Renal cortex interstitium (tissue), 15 donors: ENCODE measurements around the gene GADD45B. TPM values are rescaled to one million over a fixed set of nuclear protein-coding genes. Genes with fewer than 3 reads are reported as not detected.

Experiments used
- DNase-seq, 11 donors: peaks; one replicate each; pipeline ENCODE4 v3.0.0-alpha.2; 2013; ENCODE audit warnings: low read depth in 9 of 11, low spot score in 4 of 11; ENCODE audit errors: extremely low read depth in 1 of 11
- long read RNA-seq, 16 experiments: transcript quantifications; one replicate each; lab custom pipeline, GENCODE V29; 2026
- polyA plus RNA-seq, 3 donors: library from polyadenylated mRNA; unstranded; fragments of 120-200 nt; gene quantifications; one replicate each; pipeline ENCODE4 v1.2.1, GENCODE V29; 2013; ENCODE audit not compliant: insufficient read length in 3 of 3

Gene GADD45B
- 10 to 100 TPM; 11.2 to 16.2 (median 11.3) TPM for polyA plus RNA-seq
- long read RNA-seq, donor 1, partial matches to known transcripts = 13 of 20 reads
- long read RNA-seq, donor 1, other reads (novel, unspliced or antisense) = 0 of 20 reads
- long read RNA-seq, donor 2, transcript GADD45B-201 (4 exons, 1,373 nt) = major isoform, 6 of 7 reads
- long read RNA-seq, donor 2, partial matches to known transcripts = 0 of 7 reads
- long read RNA-seq, donor 2, other reads (novel, unspliced or antisense) = 0 of 7 reads
- long read RNA-seq, donor 3, transcript GADD45B-201 (4 exons, 1,373 nt) = major isoform, 10 of 12 reads
- long read RNA-seq, donor 3, partial matches to known transcripts = 0 of 12 reads
- long read RNA-seq, donor 3, other reads (novel, unspliced or antisense) = 0 of 12 reads
- long read RNA-seq, donor 4, transcript GADD45B-201 (4 exons, 1,373 nt) = major isoform, 5 of 5 reads
- long read RNA-seq, donor 4, partial matches to known transcripts = 0 of 5 reads
- long read RNA-seq, donor 4, other reads (novel, unspliced or antisense) = 0 of 5 reads
- long read RNA-seq, donor 5 = 0 reads
- long read RNA-seq, donor 6, transcript GADD45B-201 (4 exons, 1,373 nt) = major isoform, 5 of 16 reads
- long read RNA-seq, donor 6, partial matches to known transcripts = 9 of 16 reads
- long read RNA-seq, donor 6, other reads (novel, unspliced or antisense) = 0 of 16 reads
- long read RNA-seq, donor 7, partial matches to known transcripts = 0 of 4 reads
- long read RNA-seq, donor 7, other reads (novel, unspliced or antisense) = 0 of 4 reads
- long read RNA-seq, donor 8 = 0 reads
- long read RNA-seq, donor 9, transcript GADD45B-201 (4 exons, 1,373 nt) = major isoform, 8 of 9 reads
- long read RNA-seq, donor 9, partial matches to known transcripts = 0 of 9 reads
- long read RNA-seq, donor 9, other reads (novel, unspliced or antisense) = 0 of 9 reads
- long read RNA-seq, donor 10, transcript GADD45B-201 (4 exons, 1,373 nt) = major isoform, 6 of 8 reads
- long read RNA-seq, donor 10, partial matches to known transcripts = 0 of 8 reads
- long read RNA-seq, donor 10, other reads (novel, unspliced or antisense) = 0 of 8 reads
- long read RNA-seq, donor 11, transcript GADD45B-201 (4 exons, 1,373 nt) = major isoform, 7 of 7 reads
- long read RNA-seq, donor 11, partial matches to known transcripts = 0 of 7 reads
- long read RNA-seq, donor 11, other reads (novel, unspliced or antisense) = 0 of 7 reads
- long read RNA-seq, donor 12, transcript GADD45B-201 (4 exons, 1,373 nt) = major isoform, 7 of 9 reads
- long read RNA-seq, donor 12, partial matches to known transcripts = 0 of 9 reads
- long read RNA-seq, donor 12, other reads (novel, unspliced or antisense) = 0 of 9 reads
- long read RNA-seq, donor 13 = 0 reads
- long read RNA-seq, donor 14, transcript GADD45B-201 (4 exons, 1,373 nt) = major isoform, 7 of 17 reads
- long read RNA-seq, donor 14, partial matches to known transcripts = 9 of 17 reads
- long read RNA-seq, donor 14, other reads (novel, unspliced or antisense) = 0 of 17 reads
- long read RNA-seq, donor 15, transcript GADD45B-201 (4 exons, 1,373 nt) = major isoform, 5 of 5 reads
- long read RNA-seq, donor 15, partial matches to known transcripts = 0 of 5 reads
- long read RNA-seq, donor 15, other reads (novel, unspliced or antisense) = 0 of 5 reads
- long read RNA-seq, donor 16, transcript GADD45B-201 (4 exons, 1,373 nt) = major isoform, 14 of 15 reads
- long read RNA-seq, donor 16, partial matches to known transcripts = 0 of 15 reads
- long read RNA-seq, donor 16, other reads (novel, unspliced or antisense) = 0 of 15 reads

DNA sequence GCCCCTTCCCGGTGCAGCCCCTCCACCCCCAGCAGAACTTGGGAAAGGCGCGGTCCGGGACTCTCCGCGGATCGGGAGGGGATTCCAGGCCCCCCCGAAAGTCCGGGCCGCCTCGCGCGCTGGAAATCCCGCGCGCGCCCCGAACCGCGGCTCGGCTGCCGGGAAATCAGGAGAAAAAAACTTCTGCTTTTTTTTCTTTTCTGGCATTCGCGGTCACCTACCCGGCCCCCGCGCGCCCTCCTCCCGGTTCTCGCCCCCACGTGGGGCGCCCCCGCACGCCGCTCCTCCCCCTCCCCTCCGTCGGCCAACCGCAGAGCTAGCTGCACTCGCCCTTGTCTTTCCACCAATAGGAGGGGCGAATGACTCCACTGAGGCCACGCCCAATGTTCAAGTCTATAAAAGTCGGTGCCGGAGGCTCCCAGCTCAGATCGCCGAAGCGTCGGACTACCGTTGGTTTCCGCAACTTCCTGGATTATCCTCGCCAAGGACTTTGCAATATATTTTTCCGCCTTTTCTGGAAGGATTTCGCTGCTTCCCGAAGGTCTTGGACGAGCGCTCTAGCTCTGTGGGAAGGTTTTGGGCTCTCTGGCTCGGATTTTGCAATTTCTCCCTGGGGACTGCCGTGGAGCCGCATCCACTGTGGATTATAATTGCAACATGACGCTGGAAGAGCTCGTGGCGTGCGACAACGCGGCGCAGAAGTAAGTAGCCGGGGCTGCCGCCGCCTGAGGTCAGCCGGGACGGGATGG is at the start of gene GADD45B:
Gene GADD45B (plus strand): TSS at position 426 of the 749 bp plus-strand sequence. CDS start 232 bp downstream, at position 658.
- DNase-seq = peak; percentile 93 to 98 (median 96)

- no peak for DNase-seq
Measured at GRCh38 chr19:2426611-2427428, 49.1 kb upstream of the GADD45B start.

- peak; percentile 92 to 100 (median 97) for DNase-seq
Measured at GRCh38 chr19:2427429-2428320, 48.3 kb upstream of the GADD45B start, which contains the start of gene TIMM13. TIMM13 (minus strand) TSS chr19:2427586; CDS start chr19:2427533, 53 bp downstream.

GRCh38 chr19:2428321-2428690 is 47.6 kb upstream of the GADD45B start:
- DNase-seq = no peak

DNA sequence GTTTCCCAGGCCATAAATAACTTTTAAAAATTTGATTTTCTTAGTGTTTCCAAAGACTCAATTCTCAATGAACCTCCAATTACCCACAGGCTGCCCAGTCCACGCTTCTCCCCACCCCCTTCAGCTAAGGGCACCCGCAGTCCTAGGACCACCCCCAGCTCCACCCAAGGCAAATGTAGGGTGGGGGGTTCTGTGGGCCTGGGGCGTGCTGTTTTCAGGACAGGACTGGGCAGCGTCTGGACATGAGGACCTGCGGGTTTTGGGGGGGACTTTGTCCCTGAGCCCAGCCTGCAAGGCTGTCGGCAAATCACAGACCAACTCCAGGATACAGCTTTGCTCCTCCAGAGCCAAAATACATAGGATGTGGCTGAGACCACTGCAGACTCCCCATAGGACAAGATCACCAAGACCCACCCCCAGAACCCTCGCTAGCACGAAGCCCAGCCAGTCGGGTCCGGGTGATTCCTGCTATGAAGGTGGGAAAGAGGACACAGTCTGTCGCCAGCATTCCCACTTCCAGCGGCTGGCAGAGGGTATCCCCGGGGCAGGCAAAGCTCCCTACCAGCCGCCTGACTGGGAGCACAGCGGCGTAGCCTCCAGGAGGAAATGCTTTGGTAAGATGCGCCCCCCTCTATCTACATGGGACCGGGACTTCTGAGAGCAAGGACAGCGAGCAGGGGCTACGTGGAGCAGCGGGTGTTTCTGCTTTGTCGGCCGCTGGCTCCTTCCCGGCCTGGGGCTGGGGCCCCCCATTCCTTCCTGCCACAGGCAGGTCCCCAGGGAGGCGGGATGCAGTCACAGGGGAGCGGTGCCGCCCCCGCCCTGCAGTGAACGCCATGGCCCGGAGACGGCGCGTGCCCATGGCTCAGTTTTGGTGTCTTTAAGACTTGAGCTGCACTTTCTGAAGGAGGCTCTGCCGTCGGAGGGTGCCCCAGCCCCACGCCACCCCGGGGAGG is 46.9 kb upstream of the GADD45B start:
- no peak for DNase-seq

DNA sequence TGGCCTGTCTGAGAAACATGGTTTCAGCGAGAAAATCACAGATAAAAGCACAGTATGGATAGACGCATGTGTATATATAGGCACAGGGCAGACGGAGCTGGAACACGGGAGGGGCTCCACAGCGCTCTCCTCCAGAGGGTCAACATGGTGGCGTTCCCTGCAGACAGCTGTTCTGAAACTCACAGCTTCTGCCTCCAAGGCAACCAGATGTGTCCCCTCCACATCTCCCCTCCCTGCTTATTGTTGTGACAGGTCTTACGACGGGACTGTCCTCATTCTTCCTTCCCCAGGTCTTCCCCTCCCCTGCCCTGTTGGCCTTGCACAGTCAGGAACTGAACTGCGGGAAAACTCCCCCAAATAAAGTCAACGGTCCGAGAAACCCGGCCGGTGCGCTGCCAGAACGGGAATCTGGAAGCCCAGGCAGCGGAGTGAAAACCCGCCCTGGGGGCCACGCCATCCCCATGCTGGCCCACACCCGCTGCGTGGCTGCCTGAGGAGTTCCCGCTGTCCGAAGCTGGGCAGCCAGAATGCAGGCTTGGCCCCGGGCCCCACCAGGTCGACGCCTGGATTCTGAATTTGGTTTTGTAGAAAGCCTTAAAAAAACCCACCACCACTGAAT is 45.9 kb upstream of the GADD45B start:
- no peak for DNase-seq

GRCh38 chr19:2431318-2432055 is 44.4 kb upstream of the GADD45B start:
- DNase-seq = no peak

DNA sequence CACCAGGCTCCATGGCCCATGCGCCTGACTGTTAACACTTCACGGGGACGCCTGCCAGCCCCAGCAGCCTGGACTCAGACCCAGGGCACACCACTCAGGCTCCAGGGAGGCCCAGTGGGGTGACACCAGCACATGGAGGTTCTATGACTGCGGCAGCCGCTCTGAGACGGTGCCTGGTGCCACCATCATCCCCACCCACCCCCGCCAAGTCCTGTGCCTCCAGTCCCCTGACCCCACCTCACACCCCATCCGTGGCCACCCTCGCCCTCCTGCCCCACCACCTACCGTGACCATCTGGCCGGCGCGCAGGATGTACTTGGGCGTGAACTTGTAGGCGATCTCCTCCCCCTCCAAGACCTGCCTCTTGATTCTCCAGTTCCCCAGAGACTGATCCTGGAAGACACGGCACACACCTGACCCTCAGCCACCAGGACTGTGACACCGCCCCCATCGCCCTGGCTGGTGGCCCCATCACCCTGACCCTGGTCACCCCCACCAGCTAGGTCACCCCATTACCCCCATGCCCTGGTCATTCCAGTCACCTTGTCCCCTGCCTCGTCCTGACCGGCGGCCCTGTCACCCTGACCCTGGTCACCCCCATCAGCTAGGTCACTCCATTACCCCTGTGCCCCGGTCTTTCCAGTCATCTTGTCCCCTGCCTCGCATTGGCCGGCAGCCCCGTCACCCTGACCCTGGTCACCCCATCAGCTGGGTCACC is 43.6 kb upstream of the GADD45B start:
- DNase-seq = no peak

DNA sequence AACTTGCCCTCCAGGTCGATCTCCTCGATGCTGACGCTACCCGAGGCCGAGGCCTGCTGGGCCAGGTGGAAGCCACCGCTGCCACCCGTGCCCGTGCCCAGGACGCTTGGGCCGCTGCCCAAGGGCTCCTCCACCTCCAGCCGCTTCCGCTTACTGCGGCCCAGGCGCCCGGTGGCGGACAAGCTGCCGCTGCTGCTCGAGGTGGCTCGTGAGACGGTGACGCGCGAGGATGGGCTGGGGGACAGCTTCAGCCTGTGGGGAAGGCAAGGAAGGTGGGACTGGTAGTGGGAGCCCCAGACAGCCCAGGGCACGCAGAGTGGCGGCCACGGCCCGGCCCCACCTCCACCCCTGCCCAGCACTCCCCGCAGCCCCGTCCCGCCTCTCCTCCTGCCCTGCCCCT is 42.1 kb upstream of the GADD45B start:
- no peak for DNase-seq

- no peak for DNase-seq
Measured at GRCh38 chr19:2434267-2434666, 41.7 kb upstream of the GADD45B start.

DNA sequence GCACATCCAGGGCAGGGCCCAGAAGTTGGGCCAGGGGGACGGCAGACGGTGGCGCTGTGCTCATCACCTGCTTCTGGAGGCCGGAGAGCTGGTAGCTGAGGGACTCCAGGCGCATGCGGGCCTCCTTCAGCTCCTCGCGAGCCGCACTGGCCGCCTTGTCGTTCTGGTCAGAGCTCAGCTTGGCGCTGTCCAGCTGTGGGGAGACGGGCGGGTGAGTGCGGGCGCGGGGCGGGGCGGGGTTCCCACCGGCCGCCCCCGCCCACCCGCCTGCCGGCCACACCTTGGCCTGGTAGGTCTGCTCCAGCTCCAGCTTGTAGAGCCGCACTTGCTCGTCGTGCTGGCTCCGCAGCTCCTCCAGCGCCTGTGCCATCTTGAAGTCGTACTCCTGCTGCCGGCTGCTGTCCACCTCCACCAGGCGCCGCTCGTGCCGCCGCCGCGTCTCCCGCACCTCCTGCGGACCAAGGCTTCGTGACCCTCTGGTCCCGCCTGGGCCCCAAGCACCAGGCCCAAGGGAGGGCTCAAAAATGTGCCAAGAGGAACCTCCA is 41.1 kb upstream of the GADD45B start:
- DNase-seq = no peak

DNA sequence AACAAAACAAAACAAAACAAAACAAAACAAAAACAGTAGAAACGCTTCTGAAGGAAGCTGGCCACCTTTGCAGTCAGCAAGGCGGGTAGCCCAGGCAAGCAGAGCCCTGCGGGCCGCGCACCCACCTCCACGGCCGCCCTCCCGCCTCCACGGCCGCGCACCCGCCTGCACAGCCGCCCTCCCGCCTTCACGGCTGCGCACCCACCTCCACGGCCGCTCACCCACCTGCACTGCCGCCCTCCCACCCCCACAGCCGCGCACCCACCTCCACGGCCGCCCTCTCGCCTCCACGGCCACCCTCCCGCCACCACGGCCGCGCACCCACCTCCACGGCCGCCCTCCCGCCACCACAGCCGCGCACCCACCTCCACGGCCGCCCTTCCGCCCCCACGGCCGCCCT is 39.5 kb upstream of the GADD45B start:
- no peak for DNase-seq

DNA sequence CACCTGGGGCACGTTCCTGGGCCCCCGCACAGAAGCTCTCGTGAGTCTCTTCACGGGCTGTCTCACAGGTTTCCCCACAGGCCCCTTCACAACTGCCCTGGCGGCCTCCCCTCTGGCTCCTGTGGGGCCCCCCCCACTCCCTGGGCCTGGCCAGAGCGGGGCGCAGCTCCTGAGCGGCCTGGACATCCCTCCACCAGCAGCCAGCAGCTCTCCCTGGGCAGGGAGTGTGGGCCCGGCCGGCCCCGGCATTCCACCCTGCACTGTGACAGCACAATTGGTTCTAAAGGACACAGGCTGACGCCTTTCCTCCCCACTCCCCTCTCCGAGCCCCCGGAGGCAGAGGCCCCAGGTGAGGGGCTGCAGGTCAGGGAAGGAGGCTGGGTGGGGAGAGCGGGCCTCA is 39.0 kb upstream of the GADD45B start:
- no peak for DNase-seq
